HEK293T (cell line): ENCODE data around the gene NPHS1.

Experiments used
- BHLHE40 ChIP-seq: fragments of 450-650 bp; IDR thresholded peaks from 2 replicates; pipeline ENCODE4 v1.6.1; 2016; ENCODE audit warnings: mild to moderate bottlenecking, moderate library complexity, borderline replicate concordance
- FOXA1 ChIP-seq: fragments of 450-650 bp; IDR thresholded peaks from 2 replicates; pipeline ENCODE4 v1.6.1; 2016; ENCODE audit warnings: mild to moderate bottlenecking
- L3MBTL2 ChIP-seq: fragments of 450-650 bp; conservative IDR thresholded peaks from 2 replicates; pipeline ENCODE4 v1.6.1; 2016; ENCODE audit warnings: mild to moderate bottlenecking
- SP1 ChIP-seq: fragments of 450-650 bp; IDR thresholded peaks from 2 replicates; pipeline ENCODE4 v1.6.1; 2017

- TF ChIP-seq BHLHE40 (no peak), SP1 (no peak), FOXA1 (no peak), L3MBTL2 (no peak)
Observed at GRCh38 chr19:35845215-35846037, 6.9 kb downstream of the NPHS1 start.
